Measurements from ENCODE around the gene CSTPP1. TPM values are rescaled to one million over a fixed set of nuclear protein-coding genes. Genes with fewer than 3 reads are reported as not detected.
A peak's percentile ranks its signal among the peaks of the same experiment; 100 is the strongest.

The CSTPP1 gene
- total RNA-seq, 2 donors from 2014 or later: 17.8 to 19.8 TPM

DNA sequence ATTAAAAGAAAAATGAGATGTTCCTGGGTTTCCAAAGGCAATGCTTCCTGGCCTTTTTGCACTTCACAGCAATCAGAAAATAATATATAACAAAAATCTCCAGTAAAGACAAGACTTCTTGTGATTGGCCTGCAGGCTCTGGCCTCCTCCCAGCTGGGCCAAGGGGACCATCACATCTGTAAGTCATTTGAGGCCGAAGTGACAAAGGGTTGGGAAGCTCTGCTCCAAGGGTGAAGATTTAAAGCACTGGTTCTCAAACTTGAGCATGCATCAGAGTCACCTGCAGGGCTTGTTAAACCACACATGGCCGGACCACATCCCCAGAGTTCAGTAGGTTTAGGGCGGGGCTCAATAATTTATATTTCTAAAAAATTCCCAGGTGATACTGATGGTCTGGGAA is 208.0 kb downstream of the CSTPP1 start:
- no peak for DNase-seq (ENCODE audit: low spot score)
- intact Hi-C loops (cut with DNase I): no loop called here

DNA sequence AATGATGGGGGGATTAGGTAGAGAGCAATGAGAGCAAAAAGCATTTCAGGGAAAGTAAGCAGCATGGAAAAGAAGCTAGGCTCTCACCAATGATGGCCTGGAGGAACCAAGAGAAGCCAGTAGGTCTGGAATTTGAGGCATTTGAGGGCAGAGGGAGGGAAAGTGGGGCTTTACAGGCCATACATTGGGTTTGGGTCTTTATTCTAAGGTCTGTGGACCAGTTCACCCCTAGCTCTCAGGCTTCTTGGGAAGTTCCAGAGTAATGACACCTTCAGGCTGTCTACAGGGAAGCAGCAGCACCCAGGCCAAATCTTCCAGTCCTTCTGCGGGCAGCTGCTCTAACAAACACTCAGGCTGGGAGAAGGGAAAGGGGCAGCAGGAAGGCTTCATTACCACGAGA is 210.7 kb downstream of the CSTPP1 start:
- intact Hi-C loops (cut with DNase I): no loop called here
- no peak for DNase-seq (ENCODE audit: low spot score)

DNA sequence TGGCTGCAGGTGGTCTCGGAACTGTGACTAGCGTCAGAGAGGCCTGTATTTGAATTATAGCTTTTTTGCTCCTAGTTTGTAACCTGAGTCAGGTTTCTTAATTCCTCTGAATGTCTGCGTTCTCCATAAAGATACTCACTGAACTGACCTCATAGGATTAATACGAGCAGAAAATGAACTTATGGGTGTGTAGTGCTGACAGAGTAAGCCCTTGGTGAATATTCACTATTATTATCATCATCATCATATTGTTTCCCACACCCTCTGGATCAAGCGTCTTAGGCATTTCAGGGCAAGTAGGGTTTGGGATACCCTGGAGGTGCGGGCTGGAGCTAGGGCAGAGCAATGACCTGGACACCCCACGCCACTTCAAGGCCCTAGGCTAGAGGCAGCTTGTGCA is 211.1 kb downstream of the CSTPP1 start:
- intact Hi-C loops (cut with DNase I): no loop called here
- DNase-seq (ENCODE audit: low spot score): no peak

DNA sequence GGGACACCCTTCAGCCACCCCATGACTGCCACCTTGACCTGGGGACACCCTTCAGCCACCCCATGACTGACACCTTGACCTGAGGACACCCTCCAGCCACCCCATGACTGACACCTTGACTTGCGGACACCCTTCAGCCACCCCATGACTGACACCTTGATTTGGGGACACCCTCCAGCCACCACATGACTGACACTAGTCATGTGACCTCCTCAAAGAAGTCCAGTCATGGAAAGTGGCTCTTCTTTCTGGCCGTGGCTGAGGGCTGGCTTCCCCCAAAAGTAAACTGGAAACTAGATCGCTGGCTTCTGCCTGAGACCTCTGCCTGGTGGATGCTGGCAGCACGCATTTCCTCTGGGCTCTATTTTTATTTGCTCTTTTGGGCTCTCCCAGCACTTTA is 211.7 kb downstream of the CSTPP1 start:
- DNase-seq (ENCODE audit: low spot score): no peak
- intact Hi-C loops (cut with DNase I): no loop called here

DNA sequence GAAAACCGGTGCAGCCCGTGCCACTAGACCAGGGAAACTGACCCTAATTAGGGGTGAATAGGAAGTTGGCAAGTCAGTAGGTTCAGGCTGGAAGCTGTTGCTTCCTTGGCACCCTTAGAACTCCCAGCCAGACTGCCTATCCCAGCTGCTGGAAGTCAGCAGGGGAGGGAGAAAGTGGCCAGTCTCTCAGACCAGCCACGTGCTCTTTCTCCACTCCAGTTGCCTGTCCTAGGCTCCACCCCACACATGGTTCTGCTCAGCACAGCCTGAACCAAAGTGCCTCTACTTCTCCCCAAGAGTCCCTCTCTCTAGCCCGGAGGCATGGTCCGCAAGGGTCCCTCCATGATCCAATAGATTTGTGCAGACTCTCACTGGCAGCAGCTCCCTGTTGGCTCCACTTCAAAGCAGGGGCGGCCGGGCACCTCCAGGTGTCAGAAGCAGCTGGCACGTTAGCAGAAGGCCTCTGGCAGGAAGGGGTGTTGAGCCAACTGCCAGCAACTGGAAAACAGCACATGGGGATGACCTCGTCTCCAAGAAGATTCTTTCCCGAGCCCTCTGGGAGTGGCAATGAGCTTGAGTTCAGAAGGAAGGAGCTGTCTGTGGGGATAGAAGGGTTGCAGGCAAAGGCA is 212.5 kb downstream of the CSTPP1 start:
- no peak for DNase-seq (ENCODE audit: low spot score)
- intact Hi-C loops (cut with DNase I): no loop called here

DNA sequence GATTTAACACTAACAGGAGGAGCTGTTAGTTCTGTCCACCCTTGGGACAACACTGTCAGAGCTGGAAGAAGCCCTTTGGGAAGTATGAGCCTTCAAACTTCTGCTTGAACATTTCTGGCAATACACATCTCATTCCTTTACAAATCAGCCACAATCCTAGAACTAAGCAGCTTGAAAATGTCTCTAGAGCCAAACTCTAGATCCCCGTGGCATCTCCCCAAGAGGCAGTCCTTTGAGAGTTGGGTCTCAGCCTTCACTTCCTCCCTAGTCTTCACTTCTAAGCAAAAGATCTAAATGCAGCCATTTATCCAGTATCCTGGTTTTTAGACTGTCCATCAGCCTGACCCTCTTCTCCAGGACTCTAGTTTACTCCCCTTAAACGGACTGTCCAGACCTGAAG is 213.2 kb downstream of the CSTPP1 start:
- DNase-seq (ENCODE audit: low spot score): no peak
- intact Hi-C loops (cut with DNase I): no loop called here

DNA sequence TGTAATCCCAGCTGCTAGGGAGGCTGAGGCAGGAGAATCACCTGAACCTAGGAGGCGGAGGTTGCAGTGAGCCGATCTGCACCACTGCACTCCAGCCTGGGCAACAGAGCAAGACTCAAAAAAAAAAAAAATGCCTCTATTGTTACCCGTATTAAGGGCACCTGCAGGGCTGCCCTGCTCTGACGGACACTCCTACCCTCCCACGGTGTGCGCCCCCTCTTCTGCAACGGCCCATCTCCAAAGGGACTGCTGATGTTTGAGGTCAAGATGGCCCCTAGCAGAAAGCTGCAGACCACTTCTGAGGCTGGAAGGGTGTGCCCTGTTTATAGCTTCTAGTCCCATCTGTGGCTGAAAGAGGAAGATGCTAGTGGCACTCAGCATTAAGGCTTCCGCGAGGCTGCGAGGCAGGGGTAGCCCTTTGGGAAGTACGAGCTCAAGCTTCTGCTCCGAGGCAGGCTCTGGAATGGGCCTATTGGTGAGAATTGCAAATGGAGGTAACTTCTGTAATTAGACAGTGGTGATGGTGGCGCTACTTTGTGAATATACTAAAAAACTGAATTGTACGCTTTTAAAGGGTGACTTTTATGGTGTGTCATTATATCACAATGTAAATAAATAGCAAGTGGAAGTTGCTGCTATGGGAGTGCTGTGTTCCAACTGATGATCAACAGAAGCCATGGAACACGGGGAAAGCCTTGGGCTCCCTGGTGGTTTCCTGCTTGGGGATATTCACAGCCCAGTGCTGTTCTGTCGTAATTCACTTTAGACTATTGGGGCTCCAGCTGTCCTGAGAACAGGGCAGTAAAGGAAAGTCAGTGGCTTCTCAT is 215.8 kb downstream of the CSTPP1 start:
- DNase-seq (ENCODE audit: low spot score): peak; percentile 38
- intact Hi-C loops (cut with DNase I): loop anchor here in 1 of 2 donors (2.0 kb wide), 1 partner anchor 264 kb away; no protein-coding TSS in a partner anchor

DNA sequence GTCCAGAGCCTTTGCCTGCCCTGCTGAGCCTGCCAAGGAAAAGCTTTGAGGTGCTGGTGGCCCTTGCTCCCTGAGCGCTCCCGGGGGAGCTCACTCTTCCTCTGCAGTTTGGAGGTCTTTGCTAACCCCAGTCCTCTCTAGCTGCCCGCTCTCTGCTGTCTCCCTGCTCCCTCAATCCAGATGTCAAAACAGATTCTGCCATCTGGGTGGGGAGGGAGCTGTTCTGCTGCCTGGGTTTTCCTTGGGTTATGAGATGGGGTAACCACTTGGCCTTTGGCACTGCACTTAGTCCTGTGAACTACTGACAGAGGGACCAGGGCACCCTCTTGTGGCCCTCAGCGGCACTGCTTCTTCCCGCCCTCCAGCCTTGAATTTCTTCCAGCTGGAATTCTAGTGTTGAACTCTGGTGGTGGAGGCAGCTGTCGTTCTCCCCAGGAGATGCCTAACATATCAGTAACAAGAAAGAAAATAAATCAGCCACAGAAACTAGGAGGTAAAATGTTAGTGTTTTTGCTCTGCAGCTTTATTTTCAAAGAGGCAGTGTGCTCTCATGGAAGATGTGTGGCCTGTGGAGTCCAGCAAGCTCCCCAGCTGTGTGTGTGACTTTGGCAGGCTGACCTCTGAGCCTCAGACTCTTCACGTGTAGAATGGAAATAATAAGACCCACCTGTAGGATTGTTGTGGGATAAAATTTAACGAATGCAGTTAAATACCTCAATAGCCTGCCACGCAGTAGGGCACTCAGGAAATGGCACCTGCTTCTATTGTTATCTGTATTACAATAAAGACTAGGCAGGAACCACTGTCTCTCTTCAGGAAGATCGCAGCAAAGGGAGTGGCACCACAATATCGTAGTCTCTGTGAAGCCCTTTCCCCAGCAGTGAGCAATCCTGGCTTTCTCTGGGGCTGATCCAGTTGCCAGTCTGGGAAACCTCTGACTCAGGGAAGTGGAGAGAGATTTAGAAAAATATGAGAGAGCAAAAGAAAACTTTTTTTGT is 216.7 kb downstream of the CSTPP1 start:
- intact Hi-C loops (cut with DNase I): loop anchor here in 1 of 2 donors (2.0 kb wide), 1 partner anchor 264 kb away; no protein-coding TSS in a partner anchor
- DNase-seq (ENCODE audit: low spot score): peak; percentile 92

DNA sequence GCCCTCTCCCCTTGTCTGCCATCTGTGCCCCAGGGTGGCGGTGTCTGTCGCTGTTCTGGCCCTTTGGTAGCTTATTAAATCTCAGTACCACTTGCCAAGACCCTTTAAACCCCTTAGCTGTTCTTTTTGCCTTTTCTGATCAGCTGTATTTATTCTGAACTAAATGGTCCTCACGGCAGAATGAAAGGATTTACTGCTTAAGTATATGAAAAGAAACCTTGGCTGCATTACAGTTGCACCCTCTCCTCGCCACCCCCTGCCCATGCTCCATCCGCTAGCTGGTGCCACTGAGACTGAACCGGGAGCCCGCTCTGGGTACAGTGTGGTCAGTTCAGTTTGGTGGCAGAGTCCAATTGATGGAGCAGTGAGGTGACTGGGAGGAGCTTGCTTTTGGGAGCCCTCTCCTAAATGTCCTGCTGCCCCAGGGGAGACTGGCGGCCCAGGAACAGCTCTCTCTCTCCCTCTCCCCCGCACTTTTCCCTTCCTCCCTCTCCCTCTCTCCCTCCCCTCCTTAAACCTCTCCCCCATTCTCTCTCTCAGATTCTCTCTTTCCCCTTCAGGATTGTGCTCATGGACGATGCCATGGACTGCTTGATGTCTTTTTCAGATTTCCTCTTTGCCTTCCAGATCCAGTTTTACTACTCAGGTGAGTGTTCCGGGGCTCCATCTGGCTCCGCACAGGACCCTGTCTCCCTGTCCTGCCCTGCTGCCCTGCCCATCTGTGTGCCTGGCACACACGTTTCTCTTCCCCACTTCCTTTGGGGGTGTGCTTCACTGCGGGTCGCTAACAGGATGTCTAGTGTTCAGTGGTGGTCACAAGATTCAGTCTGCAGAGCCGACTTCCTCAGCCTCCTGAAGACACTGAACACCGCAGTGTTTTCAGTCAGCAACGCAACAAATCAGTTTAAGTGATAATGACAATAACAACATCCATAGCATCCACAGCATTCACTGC is 218.3 kb downstream of the CSTPP1 start:
- no peak for DNase-seq (ENCODE audit: low spot score)
- intact Hi-C loops (cut with DNase I): loop anchor here in 1 of 2 donors (2.0 kb wide), 1 partner anchor 266 kb away; no protein-coding TSS in a partner anchor

DNA sequence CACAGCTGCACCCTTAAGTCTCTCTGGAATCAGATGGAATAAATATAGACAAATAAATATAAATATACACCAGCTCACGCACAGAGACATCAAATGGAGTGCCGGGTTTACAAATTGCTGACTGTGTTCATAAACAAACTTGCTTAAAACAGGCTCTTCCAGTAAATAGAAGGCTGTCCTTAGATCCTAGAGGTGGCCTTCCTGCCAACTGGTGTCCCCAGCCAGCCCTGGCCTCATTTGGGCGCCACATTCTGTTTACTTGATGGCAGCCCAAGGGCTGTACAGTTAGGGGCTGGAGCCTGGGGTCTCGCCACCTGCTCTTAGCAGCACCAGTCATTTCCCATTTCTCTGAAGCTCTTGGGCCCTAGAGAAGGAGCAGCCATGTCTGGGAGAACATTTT is 219.3 kb downstream of the CSTPP1 start:
- intact Hi-C loops (cut with DNase I): loop anchor here in 1 of 2 donors (2.0 kb wide), 1 partner anchor 267 kb away; no protein-coding TSS in a partner anchor
- no peak for DNase-seq (ENCODE audit: low spot score)

DNA sequence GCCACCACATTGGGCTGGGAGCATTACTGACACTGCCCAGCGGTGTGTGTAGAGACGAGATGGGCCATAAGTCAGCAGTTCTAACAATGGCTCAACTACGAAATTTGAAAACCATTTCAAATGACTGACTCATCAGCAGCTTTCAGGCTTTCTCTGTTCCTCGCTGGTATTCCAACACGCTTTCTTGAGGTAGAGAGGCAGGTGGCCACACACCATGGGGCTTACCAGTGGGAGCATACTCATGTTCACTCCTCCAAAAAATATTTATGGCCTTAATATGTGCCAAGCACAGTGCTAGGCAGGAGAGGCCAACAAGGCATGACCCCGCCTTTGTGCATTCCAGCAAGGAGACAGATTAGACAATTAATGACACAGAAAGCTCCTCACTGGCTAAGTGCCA is 219.8 kb downstream of the CSTPP1 start:
- DNase-seq (ENCODE audit: low spot score): no peak
- intact Hi-C loops (cut with DNase I): no loop called here

DNA sequence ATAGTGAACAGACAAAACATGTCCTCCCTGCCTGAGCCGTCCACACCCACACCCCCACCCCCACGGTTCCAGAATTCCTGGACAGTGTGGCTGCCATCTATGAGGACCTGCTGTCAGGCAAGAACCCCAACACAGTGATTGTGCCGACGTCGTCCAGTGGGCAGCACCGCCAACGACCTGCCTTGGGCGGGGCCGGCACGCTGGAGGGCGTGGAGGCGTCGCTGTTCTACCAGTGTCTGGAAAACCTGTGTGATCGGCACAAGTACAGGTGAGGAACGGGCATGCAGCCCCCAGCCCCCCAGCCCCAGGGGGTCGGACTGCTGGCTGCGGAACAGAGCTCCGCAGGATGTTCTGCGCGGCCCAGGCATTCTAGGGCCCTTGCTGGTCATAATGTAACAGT is 220.4 kb downstream of the CSTPP1 start:
- no peak for DNase-seq (ENCODE audit: low spot score)
- intact Hi-C loops (cut with DNase I): no loop called here

DNA sequence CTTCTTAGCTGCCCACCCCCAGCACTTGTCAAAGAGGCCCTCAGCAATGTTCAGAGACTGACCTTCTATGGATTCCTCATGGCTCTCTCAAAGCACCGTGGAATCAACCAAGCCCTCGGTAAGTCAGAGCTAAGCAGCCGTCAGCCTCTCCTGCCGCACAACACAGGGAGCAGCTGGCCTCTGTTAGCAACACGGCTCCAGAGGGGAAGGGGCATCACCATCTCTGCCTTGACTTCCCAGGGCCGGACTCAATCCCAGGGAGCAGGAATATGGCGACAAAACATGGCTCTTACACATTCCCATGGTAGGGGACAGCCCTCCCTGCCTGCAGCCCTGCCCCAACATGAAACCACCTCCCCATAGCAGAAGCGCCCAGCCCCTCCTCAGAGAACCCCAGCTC is 221.2 kb downstream of the CSTPP1 start:
- intact Hi-C loops (cut with DNase I): no loop called here
- no peak for DNase-seq (ENCODE audit: low spot score)

DNA sequence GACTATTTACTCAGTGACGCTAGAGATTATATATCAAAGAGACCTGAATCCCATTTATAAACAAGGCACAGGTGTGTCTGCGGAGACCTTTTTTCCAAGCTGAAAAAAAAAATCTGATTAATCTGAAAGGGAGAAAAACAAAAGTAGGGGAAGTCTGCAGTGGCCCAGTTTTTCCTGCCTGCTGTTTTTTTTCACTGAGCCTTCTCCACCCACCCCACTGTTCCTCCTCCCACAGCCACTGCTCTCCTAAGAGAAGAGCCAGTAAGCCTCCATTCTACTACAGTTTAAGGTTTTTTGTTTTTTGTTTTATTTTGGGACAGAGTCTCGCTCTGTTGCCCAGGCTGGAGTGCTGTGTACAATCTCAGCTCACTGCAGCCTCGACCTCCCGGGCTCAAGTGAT is 221.7 kb downstream of the CSTPP1 start:
- DNase-seq (ENCODE audit: low spot score): no peak
- intact Hi-C loops (cut with DNase I): no loop called here

DNA sequence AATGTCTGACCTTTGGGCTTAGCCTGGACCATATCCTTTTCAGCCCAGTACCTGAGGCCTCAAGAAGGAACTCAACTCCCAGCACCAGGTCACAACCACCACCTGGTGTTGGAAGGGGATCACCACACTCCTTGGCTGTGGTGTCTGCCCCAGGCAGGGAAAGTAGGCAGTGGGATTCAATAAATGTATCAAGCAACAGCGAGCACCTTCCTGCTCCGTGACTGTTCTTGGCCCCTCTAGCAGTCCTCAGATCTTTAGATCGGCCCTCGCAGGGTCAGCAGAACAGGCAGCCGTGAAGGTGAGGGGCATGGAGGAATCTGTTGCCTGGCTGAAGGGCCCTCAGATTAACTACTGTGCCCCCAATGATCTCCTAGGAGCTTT is 224.2 kb downstream of the CSTPP1 start:
- intact Hi-C loops (cut with DNase I): no loop called here
- DNase-seq (ENCODE audit: low spot score): no peak

DNA sequence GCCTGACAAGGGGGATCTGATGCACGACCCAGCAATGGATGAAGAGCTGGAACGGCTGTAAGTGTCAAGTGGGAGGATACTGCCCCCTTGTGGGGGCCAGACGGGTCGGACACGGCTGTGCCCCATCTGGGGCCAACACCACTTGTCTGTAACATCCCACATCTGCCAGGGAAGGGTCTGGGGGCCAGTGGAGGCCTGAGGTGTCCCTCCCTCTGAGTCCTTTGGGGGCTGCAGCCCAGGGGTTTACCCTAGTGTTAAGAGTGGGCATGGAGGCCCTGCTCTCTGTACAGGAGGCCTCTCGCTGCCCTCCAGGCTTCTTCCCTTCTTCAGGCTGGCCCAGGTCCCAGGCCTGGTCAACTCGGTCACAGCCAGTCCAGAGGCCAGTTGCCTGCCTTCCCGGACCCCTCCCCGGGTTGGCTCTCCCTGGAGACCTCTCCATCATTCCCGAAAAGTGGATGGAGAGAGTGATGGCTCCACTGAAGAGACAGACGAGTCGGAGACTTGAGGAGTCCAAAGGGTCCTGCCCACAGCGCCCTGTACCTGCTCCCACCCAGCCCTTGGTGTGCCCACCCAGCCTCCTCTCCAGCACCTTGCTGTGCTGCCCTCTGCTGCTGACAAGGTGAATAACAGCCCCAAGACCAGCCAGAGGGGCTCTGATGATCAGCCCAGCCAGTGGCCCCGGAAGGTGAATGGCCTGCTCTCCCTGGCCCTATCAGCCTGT is 224.7 kb downstream of the CSTPP1 start:
- intact Hi-C loops (cut with DNase I): no loop called here

DNA sequence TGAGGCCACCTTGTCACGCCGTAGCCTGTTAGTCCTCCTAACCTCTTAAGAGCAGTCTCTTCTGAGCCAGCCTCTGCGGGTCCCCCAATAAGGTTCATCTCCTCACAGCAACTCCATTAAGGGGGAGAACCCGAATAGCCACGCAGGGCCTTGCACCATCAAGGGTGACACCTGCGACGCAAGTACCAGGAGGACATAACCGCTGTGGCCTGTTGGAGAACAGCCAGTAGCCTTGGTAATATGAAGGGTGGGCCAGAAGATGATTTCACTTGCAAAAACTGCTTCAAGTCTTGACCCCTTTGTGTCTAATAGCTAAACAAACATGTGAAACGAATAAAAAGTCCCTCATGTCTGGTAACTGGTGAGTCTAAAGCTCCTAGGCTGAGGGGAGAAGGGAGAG is 225.3 kb downstream of the CSTPP1 start:
- intact Hi-C loops (cut with DNase I): no loop called here

More for the DNA sequence above, 224.7 kb downstream of the CSTPP1 start:
- DNase-seq (ENCODE audit: low spot score): peak; percentile 92

DNA sequence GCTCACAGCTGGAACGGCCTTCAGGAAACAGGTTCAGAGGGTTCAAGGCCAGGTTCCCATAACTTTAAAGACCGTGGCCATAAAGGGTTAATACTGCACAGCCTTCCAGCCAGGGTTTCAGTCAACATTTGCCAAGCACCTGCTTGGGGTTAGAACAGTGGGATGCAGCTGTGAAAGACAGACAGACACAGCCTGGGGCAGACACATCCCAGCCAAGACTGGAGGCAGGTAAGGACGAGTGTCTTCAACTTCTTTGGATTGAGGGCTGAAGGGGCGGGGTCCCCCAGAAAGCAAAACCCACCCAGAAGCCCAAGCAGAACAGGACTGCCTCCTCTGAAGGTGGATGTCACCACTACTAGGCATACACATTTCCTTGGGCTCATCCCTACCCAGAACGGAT is 225.9 kb downstream of the CSTPP1 start:
- intact Hi-C loops (cut with DNase I): no loop called here
- no peak for DNase-seq (ENCODE audit: low spot score)

More for the DNA sequence above, 225.3 kb downstream of the CSTPP1 start:
- DNase-seq (ENCODE audit: low spot score): no peak

All from posterior vena cava (tissue), 2 donors.